DMS114 treated with DMSO at 0.1 percent for 48 hours (cell line): Measurements from ENCODE around the gene TNP2.

Experiments used
- DNase-seq: peaks from one replicate; lab custom pipeline; 2025; ENCODE audit not compliant: unreplicated experiment; lab: John Stamatoyannopoulos, UW

The TNP2 gene

DNA sequence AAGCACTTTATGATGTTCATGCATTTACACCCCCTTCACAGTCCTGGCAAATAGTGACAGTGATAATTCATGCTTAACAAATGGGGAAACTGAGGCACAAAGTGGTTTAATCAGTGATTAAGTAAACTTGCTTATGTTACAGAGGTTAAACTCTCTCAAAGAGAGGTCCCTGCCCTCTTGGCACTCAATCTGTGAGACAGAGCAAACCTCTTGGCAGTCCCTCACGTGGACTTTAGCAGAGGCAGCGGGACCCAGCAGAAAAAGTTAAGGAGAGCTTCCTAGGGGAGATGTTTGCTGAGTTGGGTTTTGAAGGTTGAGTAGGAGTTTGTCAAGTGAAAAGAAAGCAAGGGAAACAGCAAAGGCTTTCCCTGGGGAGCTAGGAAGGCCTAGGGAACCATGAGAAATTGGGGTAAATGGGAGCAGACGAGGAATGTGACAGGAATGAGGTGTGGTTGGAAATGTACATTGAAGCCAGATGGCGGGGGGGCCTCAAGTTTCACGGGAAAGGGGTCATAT, 23.8 kb downstream of the TNP2 start:
- no peak for DNase-seq

DNA sequence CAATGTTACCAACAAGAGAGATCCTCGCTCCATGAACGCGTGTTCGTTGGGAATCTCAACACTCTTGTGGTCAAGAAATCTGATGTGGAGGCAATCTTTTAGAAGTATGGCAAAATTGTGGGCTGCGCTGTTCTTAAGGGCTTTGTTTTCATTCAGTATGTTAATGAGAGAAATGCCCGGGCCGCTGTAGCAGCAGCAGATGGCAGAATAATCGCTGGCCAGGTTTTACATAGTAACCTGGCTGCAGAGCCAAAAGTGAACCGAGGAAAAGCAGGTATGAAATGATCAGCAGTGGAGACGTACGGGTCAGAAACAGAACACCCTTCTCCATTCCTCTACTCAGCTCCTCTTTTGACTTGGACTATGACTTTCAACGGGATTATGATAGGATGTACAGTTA, 26.5 kb downstream of the TNP2 start:
- DNase-seq = no peak

DNA sequence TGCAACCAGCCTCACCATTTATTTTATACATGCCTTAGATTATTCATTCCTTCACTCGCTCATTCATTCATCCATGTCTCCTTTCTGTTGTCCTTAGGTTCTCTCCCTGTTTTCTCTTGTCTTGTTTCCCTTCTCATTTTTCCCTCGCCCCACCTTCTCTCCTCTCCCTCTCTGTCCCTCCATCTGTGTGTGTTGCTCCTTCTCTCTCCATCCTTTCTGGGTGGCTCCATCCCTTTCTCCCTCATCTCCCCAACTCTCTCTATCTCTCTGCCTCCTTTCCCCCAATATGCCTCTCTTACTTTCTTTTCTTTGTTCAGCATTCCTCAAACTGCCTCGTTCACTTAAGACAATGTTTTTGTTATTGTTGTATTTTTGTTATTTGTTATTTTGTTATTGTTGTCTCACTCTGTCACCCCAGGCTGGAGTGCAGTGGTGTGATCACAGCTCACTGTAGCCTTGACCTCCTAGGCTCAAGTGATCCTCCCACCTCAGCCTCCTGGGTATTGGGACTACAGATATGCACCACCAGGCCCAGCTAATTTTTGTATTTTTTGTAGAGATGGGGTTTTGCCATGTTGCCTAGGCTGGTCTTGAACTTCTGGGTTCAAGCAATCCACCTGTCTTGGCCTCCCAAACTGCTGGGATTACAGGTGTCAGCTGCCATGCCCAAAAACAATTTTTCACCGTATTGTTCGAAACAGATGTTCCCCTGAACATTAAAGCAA, 27.5 kb downstream of the TNP2 start:
- no peak for DNase-seq

DNA sequence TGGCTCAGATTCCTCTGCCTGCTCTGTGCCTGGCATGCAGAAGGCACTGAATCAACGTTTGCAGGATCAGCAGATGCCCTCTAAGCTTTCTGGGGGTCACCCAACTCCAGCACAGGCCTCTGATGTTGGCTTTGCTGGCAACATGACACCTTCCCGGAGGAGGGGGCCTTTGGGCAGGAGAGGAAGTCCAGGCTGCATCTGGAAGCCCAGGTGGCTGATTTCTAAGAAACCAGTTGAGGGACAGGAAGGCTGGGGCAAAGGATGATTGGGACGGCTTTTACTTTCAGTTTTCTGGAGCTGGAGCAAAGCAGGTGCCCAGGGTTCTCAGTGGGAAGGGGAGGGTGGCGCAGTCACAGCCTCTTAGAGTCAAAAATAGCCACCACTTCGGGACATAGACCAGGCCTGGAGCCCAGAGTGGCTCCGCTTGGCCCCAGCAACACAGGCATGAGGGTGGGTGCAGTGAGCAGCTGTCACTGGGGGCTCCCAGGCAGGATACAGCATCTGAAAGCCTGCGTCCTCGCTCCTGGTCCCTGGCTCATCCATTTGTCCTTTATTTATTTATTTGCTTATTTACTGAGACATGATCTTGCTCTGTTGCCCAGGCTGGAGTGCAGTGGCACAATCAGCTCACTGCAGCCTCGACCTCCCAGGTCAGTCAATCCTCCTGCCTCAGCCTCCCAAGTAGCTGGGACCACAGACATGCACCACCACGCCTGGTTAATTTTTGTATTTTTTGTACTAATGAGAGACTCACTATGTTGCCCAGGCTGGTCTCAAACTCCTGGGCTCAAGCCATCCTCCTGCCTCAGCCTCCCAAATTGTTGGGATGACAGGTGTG, 28.3 kb downstream of the TNP2 start:
- no peak for DNase-seq

DNA sequence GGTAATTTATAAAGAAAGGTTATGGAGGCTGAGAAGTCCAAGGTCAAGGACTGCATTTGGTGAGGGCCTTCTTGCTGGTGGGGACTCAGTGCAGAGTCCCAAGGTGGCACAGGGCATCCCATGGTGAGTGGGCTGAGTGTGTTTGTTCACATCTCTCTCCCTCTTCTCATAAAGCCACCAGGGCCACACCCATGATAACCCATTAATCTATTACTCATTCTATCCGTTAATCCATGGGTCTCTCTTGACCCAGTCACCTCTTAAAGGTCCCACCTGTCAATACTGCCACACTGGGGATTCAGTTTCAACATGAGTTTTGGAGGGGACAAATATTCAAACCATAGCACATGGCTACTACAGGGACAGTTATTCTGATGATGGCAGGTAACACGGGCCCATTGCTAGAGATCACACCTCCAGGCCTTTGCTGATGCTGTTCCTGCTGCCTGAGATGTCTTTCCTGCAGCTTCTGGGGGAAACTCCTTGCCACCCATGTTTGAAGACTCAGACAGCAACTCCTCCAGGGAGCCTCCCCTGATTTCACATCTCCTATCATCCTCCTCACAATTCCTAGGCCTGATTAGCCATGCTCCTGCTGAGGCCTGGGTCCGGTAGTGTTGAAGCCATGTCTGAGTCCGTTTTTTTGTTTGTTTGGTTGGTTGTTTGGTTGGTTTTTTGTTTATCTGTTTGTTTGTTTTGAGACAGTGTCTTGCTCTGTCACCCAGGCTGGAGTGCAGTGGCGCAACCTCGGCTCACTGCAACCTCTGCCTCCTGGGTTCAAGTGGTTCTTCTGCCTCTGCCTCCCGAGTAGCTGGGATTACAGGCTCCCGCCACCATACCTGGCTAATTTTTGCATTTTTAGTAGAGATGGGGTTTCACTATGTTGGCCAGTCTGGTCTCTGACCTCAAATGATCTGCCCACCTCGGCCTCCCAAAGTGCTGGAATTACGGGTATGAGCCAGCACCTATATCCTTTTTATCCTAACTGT, 29.2 kb downstream of the TNP2 start:
- no peak for DNase-seq

DNA sequence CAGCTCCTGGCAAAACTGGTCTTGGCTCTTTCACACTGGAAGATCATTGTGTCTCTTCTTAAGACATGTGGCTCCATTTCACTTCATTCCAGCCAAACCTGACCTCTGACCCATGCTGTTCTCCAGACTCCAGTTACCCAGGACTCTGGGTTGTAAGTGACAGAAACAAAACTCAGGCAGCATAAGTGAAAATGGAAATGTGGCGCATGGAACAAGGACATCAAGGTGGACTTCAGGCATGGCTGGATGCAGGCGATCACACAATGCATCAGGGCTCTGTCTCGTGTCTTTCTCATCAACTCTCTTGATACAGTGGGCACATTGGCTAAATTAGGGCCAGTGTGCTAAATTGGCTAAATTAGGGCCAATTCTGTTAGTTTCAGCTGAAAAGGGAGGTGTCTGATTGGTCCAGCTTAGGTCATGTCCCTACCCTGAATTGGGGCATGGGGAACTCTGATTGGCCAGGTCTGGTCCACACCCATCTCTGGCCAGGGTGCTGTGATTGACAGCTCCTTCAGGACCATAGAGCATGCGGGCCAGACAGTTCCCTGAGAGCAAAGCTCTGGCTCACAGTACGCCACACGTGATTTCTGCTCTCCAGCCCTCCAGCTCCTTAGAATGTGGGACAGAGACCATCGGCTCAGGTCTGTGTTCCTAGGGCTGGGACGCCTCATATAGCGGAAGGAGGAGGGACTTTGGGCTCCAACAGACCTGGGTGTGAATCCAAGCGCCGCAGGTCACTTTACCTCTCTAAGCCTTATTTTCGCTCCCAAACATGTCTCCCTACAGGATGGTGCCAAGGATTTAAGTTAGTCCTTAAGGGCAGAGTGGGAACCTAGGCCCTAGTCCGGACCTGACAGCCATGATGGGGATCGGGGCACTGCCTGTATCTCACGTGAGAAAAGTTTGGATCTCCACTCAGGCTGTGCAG, 30.6 kb downstream of the TNP2 start:
- DNase-seq = no peak

DNA sequence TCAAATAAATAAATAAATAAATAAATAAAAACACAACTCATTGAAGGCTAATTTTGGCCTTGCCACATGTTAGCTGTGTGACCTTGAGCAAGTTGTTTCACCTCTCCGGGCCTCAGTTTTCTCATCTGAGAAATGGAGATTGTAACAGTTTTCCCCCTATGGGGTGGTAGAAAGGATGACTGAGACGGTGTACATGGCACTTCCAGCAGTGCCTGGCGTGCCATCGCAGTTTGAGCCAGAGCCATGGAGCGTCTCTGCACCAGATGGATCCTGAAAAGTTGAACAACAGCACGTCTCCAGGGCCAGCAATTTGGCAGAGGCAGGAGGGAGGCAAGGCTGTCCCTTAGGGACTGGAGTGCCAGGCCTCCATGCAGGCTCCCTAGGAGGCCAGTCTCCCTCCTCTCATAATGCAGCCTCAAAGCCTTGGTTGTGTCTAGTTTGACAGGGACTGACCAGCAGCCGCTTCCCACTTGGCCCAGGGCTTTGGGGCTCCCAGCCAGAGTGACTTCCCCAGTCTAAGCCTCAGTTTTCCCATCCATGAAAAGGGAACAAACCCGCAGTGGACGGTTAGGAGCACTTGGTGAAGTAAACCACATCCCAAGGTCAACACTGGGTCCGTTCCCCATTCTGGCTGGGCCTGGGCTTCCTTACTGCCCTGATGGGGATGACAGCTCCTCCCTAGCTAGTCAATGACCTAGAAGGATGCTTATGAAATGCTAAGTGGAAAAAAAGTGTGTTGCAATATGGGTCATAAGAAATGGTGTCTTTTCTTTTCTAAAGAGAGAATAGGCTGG, 32.5 kb downstream of the TNP2 start:
- no peak for DNase-seq

DNA sequence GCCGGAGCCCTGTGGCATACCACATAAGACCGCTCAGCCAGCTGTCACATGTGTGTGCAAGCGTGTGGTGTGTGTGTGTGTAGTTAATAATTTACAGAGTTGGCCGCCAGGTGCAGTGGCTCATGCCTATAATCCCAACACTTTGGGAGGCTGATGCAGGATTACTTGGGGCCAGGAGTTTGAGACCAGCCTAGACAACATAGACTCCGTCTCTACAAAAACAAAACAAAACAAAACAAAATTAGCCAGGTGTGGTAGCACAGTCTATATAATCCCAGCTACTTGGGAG, 33.5 kb downstream of the TNP2 start:
- DNase-seq = no peak

DNA sequence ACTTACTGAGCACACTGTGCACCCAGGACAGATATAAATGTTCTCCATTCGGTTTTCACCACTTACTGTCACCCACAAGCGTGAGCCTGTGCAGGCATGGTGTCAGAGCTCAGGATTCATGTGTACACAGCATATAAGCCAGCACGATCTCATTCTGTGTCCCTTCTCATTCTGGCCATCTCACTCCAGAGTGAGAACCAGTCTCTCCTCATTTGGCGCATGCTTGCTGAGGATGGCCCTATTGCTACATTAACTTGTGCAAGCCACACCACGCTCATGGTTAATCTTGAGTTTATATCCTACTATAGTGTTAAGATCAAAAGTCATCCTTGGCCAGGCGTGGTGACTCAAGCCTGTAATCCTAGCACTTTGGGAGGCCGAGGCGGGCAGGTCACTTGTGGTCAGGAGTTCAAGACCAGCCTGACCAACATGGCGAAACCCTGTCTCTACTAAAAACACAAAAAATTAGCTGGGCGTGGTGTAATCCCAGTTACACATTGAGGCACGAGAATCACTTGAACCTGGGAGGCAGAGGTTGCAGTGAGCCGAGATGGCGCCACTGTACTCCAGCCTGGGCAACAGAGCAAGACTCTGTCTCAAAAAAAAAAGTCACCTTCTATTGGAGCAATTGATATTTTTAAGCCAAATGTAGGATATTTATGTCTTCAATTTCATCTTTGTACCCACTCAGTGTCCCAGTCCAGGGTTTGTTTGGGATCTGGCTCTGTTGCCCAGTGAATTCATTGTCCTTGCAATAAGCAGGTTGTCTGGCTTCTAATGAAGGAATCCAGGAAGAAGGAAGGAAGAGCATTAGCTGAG, 34.0 kb downstream of the TNP2 start:
- no peak for DNase-seq

DNA sequence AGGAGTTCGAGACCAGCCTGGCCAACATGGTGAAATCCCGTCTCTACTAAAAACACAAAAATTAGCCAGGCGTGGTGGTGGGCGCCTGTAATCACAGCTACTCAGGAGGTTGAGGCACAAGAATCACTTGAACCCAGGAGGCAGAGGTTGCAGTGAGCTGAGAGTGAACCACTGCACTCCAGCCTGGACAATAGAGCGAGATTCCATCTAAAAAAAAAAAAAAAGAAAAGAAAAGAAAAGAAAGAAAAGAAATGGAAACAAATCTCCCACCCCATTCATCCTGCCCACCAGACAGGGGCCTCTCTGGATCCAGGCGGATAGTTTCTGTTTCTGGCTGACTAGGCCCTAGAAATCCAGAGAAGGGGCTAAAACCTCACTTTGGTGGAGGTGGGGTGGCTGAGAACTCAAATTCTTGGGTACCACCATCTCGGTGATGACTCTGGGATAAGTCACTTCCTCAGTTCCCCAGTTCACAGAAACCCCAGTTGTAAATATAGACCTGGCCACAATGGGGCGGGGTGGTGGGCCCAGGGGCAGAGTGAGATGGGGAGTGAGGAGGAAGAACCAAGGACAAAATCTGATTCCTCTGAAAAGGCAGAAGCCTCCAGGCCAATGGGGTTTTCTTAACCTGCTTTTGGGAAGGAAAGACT, 35.3 kb downstream of the TNP2 start:
- no peak for DNase-seq

DNA sequence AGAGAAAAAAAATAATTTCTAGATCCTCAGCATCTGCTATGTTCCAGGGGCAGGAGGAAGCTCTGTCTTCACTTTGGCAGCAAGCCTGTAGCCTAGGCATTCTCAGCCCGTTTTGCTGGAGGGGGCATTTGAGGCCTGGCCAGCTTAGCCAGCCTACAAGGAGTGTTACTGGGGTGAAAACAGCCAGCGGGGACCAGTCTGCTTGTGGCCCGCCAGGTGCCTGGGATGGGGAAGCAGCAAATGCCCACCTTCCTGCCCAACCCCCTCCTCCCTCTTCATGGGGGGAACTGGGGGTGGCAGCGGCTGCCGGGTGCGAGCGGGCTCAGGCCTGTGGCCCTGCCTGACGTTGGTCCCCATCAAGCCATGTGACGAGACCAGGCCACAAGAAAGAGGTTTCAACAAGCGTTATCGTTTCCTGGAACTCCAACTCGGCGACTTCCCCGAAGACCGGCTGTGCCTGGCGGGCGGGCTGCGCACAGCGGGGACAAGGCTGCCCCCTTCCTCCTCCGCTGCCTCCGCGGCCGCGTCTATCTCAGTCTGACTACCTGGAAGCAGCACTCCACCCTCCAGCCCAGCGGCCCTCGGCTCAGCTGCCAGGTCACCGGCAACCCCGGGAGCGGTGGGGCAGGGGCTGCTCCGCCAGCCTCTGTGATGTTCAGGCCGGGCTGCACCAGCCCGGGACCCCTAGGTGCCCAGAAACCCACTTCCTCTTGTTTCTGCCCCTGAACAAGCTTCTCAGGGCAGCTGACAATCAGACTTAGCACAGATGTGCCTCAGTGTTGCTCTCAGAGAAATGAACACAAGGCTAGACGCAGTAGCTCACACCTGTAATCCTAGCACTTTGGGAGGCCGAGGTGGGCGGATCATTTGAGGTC, 36.0 kb downstream of the TNP2 start:
- DNase-seq = no peak

DNA sequence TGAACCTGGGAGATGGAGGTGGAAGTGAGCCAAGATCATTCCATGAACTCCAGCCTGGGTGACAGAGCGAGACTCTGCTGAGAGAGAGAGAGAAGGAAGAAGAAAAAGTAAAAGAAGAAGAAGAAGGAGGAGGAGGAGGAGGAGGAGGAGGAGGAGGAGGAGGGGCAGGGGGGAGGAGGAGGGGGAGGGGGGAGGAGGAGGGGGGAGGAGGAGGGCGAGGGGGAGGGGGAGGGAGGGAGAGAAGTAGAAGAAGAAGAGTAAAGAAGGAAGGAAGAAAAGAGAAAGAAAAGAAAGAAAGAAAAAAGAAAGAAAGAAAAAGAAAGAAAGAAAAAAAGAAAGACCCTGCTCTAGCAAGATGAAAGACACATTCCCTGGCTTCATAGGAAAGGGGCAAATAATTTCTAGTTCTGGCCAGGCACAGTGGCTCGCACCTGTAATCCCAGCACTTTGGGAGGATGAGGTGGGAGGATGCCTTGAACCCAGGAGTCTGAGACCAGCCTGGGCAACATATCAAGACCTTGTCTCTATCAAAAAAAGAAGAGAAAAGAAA, 36.7 kb downstream of the TNP2 start:
- no peak for DNase-seq

DNA sequence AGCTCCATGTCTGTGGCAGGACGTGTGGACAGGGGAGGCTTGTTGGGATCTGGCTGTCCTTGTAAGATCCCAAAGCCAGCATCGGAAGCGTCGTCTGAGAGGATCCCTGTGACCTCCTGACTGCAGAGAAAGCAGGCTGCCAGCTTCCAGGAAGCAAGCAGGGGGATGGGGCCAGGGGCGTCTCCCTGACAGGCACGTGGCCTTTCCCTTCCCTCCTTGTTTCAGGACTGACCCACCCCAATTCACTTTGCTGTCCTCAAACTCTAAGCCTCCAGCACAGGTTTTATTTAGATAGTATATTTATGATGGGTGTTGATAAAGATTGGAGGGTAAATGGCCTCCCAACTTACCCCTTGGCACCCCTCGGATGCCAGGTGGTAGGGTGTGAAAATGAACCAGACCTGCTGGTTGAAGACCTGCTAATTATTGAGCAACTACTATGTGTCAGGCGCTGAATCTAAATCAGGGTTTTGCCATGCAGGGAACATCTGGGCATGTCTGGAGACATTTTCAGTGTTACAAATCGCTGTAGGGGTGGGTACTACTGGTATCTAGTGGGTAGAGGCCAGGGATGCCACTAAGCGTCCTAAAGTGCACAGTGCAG, 37.7 kb downstream of the TNP2 start:
- no peak for DNase-seq

DNA sequence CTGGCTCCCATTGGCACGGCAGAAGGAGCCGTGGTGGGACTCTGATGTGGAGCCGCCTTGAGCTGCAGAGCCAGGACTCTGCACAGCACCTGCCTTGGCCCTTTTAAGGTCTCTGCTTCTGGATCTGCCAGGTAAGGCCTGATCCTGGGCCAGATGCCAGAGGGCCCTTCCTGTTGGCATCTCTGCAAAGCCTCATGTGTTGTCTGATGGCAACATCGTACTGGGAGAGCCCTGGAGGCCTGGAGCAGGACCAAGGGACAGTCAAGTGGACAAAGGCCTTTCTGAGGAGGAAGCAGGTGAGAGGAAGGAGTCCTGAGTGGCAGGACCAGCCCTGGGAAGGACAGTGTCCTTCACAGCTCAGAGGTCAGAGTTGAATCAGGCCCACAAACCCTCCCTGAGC, 39.2 kb downstream of the TNP2 start:
- no peak for DNase-seq

DNA sequence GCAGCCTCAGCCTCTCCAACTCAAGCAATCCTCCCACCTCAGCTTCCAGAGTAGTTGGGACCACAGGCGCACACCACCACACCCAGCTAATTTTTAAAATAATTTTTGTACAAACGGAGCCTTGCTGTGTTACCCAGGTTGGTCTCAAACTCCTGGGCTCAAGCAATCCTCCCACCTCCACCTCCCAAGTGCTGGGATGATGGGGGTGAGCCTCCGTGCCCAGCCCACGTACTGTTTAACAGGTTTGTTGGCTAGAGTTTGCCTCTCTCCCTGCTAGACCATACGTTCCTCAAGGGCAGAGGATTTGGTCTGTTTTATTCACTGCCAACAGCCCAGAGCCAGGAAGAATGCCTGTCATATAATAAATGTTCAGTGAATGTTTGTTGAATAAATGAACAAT, 39.7 kb downstream of the TNP2 start:
- DNase-seq = no peak
